HG02571 (cell line): ENCODE data around the gene HPF1.
"Not testable (repeated sequence)": the region's sequence is repeated elsewhere in the genome, so short reads cannot be mapped to it uniquely, and the experiment has no call there.

Experiments
- ATAC-seq: cut with Tn5 transposase; IDR thresholded peaks from one replicate; pipeline ENCODE4 v1.9.1; 2021; ENCODE audit warnings: mild to moderate bottlenecking, moderate library complexity; ENCODE audit not compliant: unreplicated experiment

HPF1 gene

DNA sequence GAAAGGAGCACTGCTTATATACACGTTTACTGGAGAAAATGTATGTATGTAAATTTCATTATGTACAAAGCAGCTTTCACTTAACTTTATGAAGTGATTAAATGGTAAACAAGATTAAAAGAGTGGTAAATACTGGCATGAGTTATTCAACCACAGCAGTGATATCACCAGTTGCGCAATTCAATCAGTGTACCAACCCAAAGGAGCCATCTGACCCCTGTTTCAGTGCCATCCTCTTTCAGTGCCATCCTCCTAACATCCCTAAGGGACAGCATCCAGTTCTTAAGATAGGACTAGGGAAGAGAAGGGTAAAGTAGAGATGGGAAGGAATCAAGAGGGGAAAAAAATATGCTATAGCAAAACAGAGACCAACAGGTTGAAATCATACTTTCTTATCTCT lies 16.2 kb downstream of the HPF1 start:
- no peak for ATAC-seq

DNA sequence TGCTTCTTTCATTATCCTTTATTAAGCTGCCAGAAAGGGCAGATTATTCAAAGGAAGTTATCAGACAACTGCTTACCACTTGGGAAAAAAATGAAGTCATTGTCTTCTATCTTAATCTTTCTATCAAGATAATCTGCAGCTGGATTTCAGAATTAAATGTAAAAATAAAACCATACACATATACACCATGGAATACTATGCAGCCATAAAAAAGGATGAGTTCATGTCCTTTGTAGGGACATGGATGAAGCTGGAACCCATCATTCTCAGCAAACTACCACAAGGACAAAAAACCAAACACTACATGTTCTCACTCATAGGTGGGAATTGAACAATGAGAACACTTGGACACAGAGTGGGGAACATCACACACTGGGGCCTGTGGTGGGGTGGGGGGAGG lies 19.1 kb downstream of the HPF1 start:
- not testable (repeated sequence) for ATAC-seq

DNA sequence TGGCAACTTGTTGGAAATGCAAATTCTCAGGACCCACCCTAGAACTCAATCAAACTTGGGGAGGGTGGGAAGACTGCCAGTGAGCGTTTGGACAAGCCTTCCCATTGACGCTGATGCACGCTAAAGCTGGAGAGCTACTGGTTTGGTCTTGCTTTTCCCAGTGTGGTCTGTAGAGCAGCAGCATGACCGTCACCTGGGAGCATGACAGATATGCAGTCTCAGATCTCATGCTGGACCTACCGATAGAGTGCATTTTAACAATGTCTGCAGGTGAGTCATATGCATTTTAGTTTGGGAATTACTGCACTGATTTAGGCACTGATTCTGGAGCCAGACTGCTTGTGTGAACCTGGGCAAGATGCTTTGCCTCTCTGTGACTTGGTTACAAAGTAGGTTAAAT lies 27.2 kb downstream of the HPF1 start:
- ATAC-seq, result no peak

DNA sequence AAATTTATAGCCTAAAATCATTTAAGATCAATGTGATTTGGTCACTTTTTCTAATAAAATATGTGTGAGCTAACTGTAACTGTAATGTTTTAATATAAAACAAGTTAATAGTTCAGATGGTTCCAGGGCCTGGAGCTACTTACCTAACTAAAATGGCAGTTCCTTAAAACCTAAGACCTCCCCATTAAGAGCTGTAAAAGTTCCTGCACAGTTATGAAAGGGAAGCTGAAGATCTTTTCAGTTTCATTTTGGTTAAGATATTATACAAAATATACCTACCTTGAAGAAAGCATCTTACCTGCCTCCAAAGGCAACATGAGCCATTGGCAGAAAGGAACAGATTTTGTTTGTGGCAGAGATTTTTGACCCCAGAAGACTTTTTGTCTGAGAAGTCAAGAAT lies 30.1 kb downstream of the HPF1 start:
- no peak for ATAC-seq

DNA sequence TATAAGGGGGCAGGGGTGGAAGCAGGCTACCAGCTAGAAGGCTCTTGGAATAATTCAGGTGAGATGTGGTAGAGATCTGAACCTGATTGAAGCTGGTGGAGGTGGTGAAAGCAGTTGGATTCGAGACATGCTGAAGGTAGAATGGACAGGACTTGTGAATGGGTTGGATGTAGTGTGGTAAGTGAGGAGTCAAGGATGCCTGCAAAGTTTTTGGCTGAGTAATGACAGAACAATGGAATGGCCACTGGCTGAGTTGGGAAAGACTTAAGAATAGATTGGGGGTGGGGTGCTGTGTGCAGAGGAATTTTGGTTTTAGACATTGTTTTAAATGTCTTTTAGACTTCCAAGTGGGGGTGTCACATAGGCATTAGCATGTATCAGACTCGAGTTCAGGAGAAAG lies 33.5 kb downstream of the HPF1 start:
- no peak for ATAC-seq

DNA sequence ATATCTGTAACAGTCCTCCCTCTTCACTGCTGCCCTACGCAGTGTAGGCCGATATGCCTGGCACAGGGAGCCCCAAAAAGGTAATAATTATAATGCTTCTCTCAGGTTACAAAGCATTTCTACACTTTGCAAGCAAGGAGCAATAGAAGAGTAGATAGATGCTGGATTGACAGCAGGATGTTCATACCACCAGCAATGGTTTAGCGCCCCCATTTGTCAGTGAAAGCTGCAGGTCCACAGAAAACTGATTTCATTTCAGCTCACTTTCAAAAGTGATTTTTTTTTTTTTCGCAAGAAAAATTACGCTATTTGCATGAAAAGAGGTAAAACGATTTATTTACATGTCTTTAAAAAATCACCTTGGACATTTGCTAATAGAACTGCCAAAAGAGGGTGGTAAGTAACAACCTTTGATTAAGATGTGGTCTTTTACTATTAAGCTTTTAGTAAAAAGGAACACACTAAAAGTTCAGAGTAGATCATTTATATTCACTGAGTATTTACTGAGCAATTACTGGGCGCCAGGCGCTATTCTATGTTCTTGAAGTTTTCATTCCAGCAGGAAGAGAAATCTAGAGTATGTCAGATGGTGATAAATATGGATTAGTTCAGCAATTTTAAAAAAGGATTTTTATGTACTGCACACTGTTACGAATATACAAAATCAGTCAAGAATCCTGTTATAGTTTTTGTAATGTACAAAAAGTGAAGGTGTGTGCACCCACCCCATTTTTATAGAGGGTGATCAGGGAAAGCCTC lies 34.4 kb downstream of the HPF1 start:
- no peak for ATAC-seq

DNA sequence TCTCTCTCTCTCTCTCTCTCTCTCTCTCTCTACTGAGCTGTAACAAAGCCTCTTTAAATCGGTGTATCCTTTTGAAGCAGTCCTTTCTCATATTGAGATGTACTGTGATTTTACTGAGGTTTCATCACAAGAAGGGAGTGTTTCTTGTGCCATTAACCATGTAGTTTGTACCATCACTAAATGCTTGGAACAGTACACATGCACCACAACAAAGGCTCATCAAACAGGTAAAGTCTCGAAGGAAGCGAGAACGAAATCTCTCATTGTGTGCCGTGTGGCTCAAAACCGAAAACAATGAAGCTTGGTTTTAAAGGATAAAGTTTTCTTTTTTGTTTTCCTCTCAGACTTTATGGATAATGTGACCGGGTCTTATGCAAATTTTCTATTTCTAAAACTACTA lies 37.2 kb downstream of the HPF1 start:
- ATAC-seq, result no peak

DNA sequence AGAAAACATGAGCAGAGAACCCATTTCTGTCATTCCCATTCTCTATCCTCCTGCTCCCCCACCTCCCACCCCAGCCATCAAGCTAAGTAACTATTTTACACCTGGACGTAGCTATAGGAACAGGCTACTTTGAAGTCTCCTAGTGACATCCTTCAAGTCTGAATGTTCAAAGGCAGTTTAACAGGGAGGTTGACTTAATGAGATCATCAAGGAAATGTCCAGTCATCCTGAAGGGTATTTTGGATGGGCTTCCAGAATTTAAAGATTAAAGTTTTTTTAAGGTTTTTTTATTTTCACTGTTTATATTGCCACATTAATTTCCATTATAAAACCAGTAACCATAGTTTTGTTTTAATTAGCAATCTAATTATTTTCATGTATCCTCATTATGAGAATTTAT lies 41.1 kb downstream of the HPF1 start:
- ATAC-seq, result no peak

DNA sequence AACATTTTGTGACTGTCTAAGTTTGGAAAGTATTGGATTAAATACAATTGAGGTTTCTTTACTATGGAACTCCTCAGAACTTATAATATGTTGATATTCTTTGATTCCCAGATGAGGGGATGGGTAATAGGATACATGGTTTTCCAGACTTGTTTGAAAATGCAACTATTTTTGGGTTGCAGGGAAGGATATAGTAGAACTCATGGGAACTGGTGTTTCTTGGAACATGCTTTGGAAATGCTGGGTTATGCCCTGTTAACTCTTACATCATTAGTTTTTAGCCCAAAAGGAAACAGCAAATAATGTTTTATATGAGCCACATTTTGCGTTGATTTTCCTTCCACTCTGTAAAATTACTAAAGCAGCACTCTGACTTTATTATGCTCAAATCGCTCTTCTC lies 41.9 kb downstream of the HPF1 start:
- ATAC-seq, result no peak

DNA sequence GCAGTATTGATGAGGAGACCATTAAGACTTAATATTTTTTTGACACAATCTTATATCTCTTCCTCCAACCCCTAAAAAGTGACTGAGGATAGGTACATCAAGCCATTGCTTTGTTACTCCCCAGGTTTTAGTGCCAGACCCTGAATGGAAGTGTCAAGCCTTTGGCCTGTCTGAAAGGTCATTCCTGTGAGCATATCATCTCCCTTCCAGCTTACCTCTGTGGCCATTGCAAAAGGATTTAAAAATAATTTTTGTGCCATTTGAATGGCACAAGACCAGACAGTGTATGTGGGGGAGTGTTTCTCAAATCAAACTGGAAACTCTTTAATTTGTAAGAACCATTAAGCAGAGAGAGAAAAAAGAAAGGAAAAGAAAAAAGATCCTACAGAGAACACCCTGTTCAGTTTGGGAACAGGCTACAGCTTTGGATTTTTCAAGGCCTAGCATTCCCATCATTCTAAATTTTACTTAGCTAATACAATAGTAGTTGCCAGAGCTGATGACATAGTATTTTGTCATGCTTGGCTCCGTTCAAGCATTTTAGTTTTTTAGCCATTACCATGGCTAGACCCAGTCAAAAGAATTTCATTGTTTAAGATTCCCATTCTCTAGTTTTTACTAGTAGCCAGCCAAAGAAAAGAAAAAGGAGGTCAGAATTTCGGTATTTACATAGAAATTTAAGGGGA lies 49.6 kb downstream of the HPF1 start:
- ATAC-seq, result no peak

DNA sequence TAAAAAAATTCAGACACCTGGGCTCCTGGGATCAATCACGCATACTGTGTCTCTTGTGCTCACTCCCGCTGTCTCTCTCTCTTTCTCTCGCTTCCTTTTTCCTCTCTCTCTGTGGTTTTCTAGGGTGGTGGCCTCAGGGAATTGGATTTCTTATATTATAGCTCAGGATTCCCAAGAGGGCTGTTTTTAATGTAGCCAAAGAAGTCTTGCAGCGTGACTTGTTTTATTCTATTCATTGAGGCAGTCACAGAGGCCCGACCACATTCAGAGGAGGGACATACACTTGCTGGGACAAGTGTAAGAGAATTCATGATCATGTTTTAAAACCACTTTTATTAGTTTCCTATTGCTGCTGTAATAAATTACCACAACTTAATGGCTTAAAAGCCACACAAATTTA lies 59.4 kb downstream of the HPF1 start:
- no peak for ATAC-seq

DNA sequence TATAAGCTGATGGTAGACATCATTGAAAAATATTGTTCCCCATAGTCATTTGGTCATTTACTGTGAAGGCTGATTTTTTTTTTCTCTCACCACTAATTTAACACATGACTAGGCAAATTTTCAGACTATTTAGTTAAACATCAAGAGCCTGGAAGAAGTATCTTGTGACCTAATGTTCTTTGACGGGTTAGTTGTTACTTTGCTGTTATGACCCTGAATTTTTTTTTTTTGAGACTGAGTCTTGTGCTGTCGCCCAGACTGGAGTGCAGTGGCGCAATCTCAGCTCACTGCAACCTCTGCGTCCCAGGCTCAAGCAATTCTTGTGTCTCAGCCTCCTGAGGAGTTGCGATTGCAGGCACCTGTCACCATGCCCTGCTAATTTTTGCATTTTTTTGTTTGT lies 67.0 kb downstream of the HPF1 start:
- no peak for ATAC-seq

DNA sequence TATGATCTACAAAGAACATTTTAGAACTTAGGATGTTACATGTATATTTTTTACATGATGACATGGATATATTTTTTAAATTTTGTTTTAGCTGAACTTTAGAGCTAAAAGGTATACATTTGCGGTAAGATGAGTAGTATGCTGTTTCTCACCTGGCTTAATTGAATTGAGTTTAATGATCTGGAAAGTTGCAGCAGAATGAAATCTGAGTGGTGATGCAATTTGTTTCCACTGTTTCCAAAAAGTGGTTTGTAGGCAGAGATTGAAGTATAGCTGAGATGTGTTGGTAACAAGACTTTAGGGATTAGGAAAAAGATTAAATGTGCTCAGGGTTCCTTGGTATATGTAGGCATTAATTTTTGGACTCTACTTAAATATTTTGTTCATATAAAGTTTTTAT lies 68.1 kb downstream of the HPF1 start:
- no peak for ATAC-seq

DNA sequence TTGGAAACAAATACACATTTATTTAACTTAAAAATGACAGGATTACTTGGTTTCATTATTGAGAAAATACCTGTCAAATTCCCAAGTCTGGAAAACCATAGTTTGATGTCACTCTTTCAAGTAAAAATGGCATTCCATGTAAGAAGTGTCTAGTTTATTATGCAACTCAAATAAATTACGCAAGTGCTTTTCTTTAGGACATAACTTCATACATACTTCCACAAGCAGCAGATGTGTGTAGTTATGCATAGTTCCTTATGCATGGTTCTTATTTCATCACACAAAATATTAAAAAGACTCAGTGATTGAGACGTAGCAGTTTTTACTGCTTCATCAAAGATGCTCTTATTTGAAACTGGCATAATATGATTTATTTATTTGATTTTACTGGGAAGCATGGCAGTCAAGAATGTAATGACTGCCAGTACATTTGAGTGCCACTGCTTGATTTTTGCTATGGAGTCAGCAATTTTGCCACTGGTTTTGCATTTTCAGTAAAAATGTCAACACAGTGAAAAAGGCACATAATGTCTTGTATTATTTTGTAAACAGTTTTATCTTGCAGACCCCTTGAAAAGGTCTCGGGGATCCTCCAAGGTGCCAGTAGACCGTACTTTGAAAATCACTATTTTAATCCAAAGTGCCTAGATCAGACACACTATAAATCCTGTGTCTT lies 75.2 kb downstream of the HPF1 start:
- no peak for ATAC-seq
